GM21786 (cell line): ENCODE data around the gene CTDSPL.
"Not testable (repeated sequence)": the region's sequence is repeated elsewhere in the genome, so short reads cannot be mapped to it uniquely, and the experiment has no call there.

Experiments
- ATAC-seq: cut with Tn5 transposase; IDR thresholded peaks from one replicate; pipeline ENCODE4 v1.9.1; 2021; ENCODE audit not compliant: unreplicated experiment

CTDSPL gene

DNA sequence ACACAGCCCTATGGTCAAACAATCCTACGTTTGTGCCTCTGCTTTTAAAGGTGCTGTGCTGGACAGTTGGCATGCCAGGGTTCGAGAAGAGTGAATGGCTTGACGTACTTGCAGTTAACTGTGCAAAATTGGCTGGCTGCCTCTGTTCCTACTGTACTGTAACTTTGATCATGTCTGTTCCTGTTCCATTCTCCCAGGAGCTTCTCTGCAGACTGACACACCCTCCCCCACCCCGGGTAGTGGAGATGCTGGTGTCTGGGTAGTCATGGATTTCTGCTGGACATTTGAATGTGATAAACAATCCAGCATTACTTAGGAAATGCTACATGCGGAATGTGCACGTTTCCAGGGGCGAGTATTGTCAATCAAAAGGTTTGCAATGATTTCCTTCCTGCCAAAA lies 122.4 kb downstream of the CTDSPL start:
- no peak for ATAC-seq

DNA sequence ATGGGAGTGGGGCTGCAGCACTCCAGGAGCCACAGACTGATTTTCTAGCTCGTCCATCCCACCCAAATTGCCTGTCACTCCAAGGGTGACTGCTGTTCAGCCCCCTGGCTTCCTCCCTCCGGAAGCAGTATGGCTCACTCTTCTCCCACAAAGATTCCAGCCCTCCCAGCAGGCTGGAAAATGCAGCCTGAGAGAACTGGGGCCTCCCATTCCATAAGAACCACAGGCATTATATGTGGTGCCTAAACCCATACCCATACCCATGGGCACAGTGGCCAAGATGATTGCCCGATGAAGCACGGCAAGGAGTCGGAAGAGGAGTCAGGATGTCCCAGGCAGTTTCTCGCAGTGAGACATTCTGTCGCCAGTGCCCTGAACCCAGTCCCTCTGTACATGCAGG lies 122.9 kb downstream of the CTDSPL start:
- ATAC-seq: no peak

DNA sequence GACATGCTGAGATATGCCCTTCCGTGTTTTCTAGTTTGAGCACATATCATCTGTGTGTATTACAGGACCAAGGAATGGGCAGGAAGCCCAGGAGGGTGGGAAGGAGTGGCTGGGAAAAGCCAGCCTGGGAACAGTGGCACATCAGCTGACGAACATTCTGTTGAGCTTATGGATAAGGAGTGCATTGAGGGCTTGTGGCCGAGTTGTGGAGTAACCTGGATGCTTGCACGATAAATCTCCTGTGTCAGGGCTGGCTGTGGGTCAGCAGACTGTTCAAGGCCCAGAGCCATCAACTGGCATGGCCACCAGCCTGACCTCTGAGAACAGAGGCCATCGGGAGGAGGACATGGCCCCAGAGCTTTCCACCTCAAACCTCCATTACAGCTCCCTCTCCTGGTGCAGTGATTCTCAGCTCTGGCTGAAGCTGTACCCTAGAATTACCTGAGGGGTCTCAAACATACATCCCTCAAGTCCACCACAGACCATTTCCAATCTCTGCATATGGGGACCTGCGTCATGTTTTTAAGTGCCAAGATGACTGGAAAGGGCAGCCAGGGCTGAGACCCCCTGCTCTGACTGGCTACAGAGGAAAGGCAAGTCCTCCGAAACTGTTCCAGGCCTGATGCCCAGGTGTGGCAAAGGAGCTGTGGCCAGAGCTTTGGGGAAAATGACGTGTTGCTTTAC lies 124.1 kb downstream of the CTDSPL start:
- ATAC-seq: no peak

DNA sequence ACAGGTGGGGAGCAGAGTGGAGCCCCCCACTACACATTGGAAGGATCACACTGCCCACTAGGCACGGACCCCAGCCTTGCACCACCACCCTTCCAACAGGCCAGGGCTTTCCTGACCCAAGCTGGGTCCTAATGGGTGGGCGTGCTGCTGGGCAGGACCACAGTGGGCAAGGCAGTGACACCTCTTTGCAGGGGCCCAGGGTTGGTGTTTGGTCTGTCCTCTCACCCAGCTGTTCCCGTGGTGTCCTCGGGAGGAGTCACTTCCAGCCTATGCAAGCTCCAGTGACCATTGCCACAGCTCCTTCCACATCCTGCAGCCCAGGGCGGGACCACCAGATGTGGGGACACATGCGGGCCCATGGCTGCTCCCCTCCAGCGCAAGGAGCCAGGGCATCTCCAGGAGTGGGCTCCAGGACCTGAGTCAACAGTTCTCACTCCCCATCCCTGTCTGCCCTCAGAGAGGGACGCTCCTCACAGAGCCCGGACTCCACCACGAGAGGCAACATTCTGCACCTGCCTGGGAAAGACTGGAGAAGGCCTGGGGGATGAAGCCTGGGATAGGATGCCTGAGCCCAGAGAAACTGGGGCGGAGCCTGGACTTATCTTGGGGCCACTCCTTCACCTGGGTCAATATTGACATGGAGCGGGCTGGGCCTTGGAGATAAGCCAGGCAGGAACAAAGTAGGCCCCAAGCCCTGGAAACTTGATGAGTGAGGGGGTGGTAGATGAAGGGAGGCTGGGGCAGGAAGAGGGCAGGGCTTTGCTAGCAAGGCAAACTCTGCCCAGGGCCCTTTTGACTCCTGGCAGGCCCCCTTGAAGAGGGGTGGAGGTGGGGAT lies 125.0 kb downstream of the CTDSPL start:
- no peak for ATAC-seq

DNA sequence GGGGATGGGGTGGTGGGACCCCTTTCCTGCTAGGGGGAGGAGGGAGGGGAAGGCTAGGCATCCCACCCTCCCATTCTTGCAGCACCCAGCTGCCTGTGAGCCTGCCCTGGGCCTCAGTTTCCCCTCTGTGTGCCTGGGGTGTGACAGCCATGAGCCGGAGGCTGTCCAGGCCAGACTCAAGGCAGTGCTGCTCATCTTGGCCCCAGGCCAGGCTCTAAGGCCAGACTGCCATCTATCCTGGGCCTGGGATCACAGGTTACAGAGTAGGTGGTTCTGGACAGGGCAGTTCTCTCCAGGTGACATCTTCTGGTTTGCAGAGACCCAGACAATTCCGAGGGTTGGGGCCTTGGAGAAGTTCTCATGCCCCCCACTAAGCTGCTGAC lies 125.6 kb downstream of the CTDSPL start:
- ATAC-seq: no peak

DNA sequence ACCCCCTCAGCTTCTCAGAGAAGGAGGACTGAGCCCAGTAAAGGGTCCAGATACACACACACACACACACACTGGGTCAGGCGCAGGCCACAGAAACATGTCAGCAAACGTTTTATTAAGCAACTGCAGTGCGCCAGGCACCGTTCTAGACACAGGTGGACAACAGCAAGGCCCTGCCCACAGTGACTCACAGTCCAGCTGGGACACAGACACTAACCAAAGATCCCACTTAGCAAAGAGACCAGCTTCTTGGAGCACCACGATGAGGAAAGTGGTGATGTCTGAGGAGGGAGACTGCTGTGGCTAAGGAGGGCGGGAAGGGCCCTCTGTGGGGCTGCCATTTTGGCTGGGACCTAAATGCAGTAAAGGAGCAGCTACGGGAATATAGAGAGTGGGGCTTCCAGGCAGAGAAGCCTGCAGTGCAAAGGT lies 126.1 kb downstream of the CTDSPL start:
- ATAC-seq: no peak

DNA sequence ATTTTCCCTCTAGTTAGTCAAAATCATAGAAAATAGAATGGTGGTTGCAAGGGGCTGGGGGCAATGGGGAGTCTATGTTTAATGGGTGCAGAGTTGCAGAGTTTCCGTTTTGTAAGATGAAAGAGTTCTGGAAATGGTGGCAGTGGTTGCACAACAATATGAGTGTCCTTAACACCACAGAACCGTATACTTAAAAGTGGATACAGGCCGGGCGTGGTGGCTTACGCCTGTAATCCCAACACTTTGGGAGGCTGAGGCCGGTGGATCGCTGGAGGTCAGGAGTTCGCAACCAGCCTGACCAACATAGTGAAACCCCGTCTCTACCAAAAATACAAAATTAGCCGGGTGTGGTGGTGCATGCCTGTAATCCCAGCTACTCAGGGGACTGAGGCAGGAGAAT lies 126.7 kb downstream of the CTDSPL start:
- ATAC-seq: not testable (repeated sequence)

DNA sequence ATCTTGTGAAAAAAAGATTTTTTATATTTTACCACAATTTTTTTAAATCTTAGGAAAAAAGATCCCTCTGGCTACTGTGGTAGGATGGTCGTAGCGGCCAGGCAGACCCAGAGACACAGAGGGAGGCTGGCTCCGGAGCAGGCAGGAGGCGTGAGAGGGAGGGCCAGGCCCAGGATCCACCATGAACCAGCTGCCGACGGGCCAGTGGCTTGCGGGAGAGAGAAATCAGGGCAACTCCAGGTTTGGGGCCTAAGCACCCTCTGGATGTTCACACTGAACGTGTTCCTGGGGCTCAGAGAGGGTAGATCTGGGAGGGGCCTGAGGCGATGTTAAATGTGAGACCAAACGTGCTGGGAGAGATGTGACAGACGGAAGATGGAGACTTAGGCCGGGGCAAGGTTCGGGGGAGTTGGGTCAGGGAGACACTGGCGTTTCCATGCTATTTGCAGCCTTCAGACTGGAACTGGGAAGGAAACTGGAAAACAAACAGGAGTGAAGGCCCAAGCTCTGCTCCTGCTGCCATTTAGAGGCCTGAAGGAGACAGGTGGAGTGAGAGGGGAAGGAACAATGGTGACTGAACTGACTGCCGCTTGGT lies 127.3 kb downstream of the CTDSPL start:
- no peak for ATAC-seq

DNA sequence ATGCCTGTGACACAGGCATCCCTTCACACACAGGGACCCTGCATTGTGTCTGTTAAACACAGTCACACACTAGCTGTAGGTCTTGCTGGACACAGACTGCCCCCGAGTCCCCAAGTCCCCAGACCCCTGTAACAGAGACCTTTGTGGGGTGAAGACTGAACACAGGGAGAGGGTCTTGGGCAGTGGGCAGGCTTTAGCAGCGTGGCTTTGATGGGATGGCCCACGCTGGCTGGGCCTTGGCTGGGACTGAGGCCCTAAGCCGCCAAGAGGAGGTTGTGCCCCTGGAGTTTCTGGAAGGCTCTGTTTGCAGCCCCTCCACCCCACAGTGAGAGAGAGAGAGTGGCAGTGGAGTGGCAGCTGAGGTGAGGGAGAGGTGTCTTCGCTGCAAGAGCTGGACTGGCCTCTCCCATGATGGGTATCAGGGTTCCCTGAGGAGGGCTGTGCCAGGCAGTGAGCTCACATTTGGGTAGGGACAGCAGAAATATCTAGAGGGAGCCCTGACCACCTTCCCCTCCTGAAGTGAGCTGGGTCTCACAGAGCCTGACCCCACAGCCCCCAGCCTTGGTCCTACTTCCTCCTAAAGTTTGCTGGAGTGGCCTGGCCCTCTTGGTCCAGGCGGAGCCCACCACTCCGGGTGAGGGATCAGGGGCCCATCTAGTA lies 128.3 kb downstream of the CTDSPL start:
- ATAC-seq: no peak

DNA sequence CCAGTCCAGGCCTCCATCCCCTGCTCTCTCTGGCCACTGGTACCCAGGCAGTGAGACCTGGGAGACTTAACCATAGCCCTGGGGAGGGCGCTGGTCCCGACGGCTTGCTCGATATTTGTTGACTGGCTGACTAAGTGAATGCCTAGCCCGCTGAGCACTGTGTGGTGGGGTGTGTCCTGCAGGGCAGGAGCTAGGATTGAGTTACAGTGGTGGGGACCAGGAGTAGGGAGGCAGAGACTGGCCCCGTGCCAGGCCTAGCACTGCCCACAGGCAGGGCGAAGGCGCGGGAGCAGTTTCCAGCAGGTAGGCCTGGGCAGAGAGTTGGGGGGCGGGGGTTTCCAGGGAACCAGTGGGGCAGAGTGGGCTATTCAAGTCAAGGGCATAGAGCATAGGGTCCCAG lies 128.8 kb downstream of the CTDSPL start, which contains the start of gene VILL:
VILL (plus strand) TSS at position 260 of the 400 bp plus-strand sequence. CDS start 2,887 bp downstream, outside the sequence.
- no peak for ATAC-seq

DNA sequence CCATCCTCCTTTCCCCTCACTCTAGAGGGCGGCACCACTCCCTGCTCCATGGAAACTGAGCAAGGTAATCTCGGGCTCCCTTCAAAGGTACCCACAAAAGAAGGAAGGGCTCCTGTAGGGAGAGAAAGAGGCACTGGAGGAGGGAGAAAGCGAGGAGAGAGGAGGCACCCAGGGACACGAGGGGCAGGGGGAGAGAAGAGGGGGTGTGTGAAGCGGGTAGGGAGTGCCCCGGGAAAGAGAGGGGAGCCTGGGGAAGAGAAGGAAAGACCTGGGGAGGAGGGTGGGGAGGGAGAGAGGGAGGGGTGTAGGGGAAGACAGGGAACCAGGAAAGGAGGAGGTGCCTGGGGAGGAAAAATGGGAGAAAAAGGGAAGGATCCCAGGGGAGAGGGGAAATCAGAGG lies 129.4 kb downstream of the CTDSPL start:
- no peak for ATAC-seq

DNA sequence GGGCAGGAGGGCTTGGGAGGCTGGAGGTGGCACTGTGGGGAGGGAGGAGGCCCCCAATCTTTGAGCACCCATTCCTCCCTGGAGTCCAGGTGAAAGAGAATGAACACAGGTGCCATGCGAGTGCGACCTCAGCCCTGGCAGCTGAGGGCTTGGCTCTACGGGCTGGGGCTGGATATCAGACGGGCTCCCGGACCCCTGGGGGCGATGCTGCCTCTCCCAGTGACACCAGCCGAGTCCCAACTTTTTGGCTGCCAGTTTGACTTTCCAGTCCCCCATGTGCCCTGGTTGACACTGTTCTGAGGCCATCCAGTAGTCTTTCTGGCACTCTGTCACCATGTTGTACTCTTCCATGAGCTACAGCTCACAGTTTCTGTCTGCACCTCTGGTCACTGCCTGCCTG lies 130.1 kb downstream of the CTDSPL start:
- ATAC-seq: no peak

DNA sequence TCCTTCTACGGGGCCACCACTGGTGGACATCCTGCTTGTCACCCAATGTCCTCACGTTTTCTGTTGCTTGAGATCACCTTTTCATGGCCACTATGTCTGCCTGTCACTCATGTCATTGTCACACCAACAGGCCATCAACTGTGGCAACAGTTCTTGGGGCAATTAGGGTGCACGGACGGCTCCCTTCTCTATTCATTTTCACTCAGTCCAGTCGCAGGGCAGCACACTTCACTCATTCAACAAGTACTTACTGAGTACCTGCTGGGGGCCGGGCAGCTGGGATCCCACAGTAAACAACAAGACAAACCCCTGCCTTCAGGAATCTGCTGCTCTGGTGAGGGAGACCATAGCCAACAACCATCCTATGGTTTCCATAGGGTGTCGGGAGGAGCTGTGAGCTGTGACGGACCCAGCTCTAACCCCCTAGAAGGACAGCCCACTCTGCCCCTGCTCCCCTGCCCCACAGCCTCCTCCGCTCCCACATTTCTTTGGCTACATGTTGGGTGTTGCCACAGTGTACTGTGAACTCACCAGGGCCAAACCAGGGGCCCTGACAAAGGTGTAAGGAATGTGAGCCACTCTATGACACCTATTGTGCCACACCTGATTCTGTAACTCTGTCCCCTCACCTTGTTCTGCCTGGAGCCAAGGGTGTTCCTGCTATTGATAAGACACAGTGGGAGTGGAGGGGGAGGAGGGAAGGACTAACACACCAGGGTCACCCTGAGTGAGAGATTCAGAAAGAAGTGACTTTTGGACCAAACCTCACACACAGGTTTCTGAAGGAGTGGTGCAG lies 130.8 kb downstream of the CTDSPL start:
- no peak for ATAC-seq

DNA sequence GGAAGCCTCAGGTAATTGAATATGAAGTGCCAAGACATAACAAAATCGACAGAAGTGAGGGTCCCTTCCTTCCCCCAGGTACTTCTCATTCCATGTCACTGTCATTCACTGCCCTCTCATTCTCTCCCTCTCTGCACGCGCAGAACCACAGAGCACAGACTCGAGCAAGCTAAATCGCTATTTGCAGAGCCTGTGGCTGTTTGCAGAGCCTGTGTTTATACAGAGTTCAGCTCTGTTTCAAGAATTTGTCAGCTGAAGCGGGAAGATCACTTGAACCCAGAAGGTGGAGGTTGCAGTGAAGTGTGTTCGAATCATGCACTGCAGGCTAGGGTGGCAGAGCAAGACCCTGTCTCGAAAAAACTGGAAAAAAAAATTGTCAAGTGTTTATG lies 131.4 kb downstream of the CTDSPL start:
- ATAC-seq: no peak

DNA sequence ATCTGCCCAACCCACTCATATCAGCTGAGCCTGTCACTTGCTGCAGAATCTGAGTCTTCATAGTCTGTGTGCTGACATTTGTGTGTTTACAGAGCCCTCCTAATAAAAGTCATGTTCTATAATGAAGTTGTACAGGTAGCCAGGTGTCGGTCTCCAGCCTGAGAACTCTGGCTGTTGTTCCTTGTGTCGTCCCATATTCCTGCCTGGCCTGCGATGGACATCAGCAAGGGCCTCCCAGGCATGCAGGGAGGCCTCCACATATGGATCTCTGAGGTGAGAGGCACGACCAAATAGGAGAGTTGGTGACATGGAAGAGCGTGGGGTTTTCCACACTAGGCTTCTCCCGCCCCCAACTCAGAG lies 131.8 kb downstream of the CTDSPL start:
- ATAC-seq: no peak

DNA sequence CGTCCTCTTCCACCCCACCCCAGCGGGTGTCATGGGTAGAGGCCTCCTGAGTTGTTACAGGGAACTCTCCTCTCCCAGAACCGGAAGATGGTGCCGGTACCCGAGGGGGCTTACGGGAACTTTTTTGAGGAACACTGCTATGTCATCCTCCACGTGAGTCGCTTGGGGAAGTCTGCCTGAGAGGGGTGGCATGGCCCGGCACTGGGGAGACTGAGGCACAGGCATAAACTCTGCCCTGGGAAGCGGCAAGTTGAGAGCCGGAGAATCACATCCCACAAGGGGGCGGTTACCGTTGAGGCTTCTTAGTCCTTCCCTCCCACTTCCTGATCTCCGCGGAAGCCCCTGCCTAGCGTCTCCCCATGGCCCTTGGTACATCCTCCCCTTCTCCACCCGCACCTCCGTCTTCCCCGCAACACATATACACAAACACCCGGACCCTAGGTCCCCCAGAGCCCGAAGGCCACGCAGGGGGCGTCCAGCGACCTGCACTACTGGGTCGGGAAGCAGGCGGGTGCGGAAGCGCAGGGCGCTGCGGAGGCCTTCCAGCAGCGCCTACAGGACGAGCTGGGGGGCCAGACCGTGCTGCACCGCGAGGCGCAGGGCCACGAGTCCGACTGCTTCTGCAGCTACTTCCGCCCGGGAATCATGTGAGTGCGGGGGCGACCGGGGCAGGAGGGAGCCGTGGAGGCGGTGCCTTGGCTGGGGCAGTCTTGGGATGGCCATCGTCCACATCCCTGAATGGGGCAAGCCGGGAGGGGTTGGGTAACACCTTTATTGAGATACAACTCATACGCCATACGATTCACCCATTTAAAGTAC lies 132.3 kb downstream of the CTDSPL start:
- ATAC-seq: peak; percentile 52

DNA sequence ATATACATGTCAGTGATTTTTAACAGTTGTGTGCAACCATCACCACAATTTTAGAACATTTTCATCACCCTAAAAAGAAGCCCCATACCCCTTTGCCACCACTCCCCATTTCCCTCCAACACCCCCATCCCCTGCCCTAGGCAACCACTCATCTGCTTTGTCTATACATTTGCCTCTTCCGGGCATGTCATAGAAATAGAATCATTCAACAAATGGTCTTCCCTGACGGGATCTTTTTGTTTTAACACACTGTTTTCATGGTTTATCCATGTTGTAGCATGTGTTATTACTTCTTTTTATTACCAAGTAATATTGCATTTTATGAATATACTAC lies 132.9 kb downstream of the CTDSPL start:
- ATAC-seq: no peak

DNA sequence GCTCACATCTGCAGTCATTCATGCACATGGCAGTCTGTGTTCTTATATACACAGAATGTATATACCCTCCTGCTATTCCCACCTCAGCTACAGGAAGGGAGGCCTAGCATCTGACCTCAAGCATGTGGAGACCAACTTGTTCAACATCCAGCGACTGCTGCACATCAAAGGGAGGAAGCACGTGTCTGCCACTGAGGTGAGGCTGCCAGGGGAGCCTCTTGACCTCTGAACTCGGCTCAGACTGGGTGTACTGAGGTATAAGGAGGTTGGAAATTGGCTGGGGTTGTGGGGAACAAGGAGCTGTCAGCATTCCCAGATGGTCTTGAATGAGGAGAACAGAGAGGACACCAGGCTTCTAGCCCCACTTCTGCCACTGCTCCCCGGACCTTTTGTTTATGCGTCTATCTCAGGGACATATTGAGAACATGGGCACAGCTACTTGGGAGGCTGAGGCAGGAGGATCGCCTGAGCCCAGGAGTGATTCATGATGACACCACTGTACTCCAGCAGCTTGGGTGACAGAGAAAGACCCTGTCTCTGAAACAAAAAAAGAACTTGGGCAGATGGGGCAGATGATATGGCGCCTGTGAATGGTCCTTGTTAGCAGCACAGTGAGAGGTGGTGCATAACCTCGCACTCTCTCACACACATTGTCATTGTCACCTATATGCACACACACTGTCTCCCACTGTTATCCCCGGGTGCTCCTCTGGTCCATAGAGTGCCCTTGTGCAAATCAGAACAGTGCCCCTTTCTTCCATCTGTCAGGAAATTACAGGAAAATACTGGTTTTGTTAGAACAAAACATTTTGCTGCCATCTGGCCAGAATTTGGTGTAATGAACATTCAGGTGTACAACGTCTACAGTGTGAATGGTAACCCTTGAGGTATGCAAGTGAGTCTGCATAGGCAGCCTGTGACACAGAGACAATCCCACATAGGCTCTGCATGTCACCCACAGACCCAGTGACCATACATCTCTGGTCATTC lies 134.3 kb downstream of the CTDSPL start:
- ATAC-seq: no peak

DNA sequence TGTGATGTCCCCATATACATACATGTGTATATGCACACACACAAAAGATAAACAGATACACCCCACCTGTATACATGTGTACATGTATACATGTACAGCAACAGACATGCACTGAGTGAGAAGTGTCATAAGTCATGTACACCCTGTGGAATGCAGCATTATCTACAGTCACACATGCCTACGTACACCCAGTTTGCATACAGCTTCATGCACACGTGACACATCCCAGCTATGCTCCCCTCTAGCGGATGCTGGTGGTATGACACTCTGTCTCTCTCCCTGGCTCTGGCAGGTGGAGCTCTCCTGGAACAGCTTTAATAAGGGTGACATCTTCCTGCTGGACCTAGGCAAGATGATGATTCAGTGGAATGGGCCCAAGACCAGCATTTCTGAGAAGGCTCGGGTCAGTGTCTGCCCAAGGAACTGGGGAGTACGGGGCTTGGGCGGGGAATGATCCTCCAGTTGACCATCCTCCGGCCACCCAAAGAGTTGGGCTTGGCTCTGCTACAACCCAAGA lies 135.2 kb downstream of the CTDSPL start:
- ATAC-seq: peak; percentile 57
